ENCODE results near the gene UAP1.

The UAP1 gene

DNA sequence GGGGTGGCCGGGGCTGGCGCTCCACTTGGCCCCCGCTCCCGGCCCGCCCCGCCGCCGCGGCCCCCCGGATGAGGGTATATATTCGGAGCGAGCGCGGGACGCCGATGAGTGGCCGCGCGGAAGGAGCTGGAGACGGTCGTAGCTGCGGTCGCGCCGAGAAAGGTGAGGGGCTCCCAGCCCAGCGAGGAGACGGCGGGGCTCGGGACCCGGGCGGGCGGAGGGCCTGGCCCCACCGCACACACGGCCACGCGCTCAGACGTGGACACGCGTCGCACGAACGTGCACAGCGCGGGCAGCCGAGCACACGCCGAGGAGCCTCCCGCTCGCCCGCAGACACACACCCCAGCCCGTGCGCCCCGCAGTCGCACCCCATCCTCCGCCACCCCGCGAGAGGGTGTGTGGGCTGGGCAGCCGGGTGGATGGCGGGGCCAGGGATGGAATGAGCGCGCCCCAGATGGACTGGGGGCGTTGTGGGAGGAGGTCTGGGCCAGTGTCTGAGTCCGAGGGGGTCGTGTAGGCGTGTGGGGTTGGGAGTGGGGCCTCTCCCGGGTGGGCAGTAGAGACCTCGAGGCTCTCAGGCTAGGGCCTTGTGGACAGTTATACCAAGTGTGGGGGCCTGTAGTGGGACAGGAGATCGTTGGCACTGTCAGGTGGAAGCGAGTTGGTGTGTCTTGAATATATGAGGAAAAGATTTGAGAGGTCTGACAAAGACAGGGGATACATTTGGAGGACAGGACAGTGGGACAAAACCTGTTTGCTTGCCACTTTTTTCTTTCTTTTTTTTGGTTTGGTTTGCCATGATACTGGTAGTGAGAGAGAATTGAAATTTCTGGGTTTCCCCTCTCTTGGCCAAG, at the start of gene UAP1:
Gene UAP1, plus strand, starts transcription at position 107 of the 854 bp plus-strand sequence. CDS start 4,347 bp downstream, outside the sequence.
- no peak for DNase-seq (ENCODE audit: low read depth in 2 of 2)

DNA sequence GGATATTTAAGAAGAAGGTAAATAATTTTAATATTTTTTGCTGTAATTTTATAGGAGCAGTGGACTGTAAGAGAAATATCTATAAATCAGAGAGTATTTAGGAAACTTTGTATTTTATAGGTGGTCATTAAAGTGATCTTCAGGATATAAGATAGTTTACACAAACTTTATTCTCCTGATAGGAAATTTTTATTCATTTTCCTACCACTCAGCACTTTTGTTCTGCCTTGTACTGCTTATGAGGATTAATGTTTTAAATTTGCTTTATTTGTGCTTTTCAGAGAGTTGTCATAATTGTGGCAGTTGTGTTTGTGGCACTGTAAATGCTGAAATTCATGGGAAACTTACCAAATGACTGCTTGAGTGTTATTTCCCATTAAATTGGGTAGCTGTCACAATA, 34.2 kb upstream of the UAP1 start:
- no peak for DNase-seq (ENCODE audit: low read depth in 2 of 2)

DNA sequence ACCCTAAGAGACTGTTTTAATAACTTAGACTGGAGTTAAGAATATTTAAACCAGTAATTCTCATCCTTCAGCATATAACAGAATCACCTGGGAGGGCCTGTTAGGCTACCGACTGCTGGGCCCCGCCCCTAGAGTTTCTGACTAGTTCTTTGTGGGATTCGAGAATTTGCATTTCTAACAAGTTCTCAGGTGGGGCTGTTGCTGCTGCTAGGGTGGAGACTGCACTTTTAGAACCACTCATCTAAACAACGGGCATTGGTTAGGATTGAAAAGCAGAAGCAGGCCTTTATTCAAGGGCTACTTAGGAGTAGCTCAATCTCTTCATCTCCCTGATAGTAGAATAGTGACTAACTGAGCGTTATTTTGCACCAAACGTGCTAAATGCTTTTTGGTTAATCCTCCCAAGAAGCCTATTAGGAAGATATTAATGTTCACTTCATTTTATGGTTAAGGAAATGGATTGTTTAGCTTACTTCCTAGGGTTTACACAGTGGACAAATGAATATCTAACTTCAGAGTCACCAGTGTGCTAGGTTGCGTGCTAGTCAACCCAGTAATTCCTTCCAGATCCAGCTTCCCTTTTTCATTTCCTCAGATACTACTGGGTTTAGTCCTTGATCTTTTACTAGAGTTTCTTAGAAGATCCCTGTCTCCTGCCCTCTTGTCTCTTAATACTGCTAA, 31.1 kb upstream of the UAP1 start:
- DNase-seq (ENCODE audit: low read depth in 2 of 2) = no peak

- no peak for DNase-seq (ENCODE audit: low read depth in 2 of 2)
These were observed 30.6 kb upstream of the UAP1 start for GRCh38 chr1:162530988-162531319.

DNA sequence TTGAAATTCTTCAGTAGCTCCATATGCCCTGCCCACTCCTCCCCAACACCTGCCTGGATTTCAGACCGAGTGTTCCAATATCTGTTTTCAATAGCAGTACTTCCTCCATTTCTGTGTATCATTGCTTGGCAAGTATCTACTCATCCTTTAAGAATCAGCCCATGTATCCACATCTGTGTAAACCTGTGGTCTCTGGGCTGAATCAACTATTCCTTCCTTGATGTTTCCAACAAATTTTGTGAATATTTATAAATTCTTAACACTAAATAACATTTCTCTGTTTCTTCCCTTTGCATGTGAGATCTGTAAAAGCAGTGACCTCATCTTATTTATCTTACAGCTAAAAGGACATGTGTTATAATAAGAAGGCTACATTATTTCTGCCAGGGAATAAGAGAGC, 26.0 kb upstream of the UAP1 start:
- no peak for DNase-seq (ENCODE audit: low read depth in 2 of 2)

GRCh38 chr1:162536511-162536910, 25.0 kb upstream of the UAP1 start:
- DNase-seq (ENCODE audit: low read depth in 2 of 2) = no peak

DNA sequence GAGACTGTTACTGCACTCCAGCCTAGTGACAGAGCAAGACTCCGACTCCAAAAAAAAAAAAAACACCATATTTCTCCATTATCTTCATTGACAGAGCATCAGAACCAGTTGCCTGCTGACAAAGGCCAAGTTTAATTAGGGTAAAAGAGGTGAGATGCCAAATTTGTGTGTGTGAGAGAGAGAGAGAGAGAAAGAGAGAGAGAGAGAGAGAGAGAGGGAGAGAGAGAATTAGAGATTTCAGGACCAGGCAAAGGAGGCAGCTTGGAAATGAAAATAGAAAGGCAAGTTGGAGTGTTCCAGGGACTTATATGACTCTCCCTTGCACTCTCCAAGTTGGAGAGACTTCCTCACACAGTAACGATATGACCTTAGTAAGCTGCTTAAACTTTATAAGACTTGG, 24.3 kb upstream of the UAP1 start:
- DNase-seq (ENCODE audit: low read depth in 2 of 2) = no peak

- no peak for DNase-seq (ENCODE audit: low read depth in 2 of 2)
These were observed 22.6 kb upstream of the UAP1 start for GRCh38 chr1:162538815-162539431.

DNA sequence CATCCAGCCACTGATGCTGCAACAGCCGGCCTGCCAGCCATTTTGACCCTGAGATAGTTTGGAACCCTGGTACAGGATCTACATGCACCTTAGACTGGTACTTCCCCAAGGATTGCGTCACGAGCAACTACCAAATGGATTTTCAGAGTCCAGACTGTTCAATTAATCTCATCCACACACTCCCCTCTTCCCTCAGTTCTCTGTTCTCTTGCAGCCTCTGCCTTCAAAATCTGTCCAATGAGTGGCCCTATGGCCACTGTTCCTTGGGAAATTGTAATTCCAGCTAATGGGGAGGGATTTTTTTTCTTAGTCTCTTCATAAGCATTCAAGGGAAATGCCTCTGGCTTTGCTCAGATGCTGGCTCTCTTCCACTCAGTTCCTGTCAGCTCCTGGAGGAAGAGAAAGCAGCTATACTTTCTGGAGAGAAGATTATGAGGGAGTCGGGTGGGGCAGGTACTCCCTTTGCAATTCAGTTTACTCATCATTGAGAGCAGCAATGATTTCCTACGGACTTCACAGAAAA, 19.8 kb upstream of the UAP1 start:
- DNase-seq (ENCODE audit: low read depth in 2 of 2) = no peak

GRCh38 chr1:162543228-162543627, 18.3 kb upstream of the UAP1 start:
- DNase-seq (ENCODE audit: low read depth in 2 of 2) = no peak

DNA sequence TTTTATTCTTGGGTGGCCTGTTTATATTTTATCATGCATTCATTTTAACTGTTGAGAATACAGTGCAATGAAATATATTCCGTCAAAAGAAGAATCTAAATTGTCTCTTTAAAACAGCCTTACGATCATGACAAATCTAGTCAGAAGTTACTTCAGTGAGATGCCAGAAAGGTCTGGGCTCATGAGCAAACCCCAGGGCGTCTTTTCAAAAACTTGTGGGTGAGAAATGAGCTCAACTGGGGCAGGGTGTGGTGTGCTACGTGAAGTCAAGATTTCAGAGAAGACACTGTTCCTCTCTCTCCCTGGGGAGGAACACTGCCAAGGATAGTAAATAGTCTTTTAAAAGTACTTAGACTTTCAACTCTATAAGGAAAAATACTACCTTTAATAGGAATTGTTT, 13.4 kb upstream of the UAP1 start:
- DNase-seq (ENCODE audit: low read depth in 2 of 2) = no peak

- no peak for DNase-seq (ENCODE audit: low read depth in 2 of 2)
These were observed 12.5 kb upstream of the UAP1 start for GRCh38 chr1:162549001-162549400.

DNA sequence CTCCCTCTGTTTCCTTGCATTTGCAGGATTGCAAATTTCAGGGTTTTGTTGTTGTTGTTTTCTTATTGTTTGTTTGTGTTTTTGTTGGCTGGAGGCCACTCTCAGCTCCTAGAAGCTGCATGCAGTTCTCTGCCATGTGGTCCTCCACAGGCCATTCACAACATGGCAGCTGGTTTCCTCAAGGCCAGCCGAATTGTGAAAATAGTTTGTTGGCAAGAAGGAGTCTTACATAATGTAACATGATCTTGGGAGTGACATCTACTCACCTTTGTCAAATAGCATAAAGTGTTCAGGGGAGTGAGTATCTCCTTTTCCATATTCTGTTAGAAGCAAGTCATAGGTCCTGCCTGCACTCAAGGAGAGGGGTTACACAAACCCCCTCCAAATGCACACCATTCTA, 10.6 kb upstream of the UAP1 start:
- no peak for DNase-seq (ENCODE audit: low read depth in 2 of 2)

GRCh38 chr1:162551969-162552683, 9.4 kb upstream of the UAP1 start:
- no peak for DNase-seq (ENCODE audit: low read depth in 2 of 2)

GRCh38 chr1:162552684-162553252, 8.8 kb upstream of the UAP1 start:
- no peak for DNase-seq (ENCODE audit: low read depth in 2 of 2)

GRCh38 chr1:162554258-162554657, 7.3 kb upstream of the UAP1 start:
- no peak for DNase-seq (ENCODE audit: low read depth in 2 of 2)

GRCh38 chr1:162557536-162557935, 4.0 kb upstream of the UAP1 start:
- no peak for DNase-seq (ENCODE audit: low read depth in 2 of 2)

GRCh38 chr1:162560303-162561036, 1.1 kb upstream of the UAP1 start:
- no peak for DNase-seq (ENCODE audit: low read depth in 2 of 2)

DNA sequence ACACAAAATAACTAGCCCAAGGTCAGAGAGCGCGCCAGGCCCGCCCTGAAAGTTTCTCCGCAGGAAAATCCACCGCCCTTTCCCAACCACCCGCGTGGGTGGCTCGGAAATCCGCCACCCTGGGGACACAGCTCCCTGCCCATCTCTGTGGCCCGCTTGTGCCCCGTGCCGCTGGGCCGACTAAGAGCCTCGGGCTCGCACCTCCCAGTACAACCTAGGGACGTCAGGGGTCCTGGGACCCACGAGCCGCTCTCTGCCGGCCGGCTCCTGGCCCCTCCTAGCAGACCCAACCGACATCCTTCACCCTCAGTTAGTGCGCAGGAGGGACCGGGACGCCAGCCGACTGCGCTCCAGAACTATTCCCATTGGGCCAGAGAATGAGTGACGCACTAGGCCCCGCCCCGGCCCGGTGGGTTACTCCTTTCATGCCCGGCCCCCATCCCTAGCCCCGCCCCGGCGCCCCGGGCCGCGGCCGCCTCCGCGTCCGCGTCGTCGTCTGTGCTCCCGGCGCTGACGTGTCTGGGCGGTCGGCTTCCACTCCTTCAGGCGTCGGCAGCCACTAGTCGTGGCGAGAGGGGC, 396 bp upstream of the UAP1 start:
- peak; percentile 95 to 96 for DNase-seq (ENCODE audit: low read depth in 2 of 2)

- DNase-seq (ENCODE audit: low read depth in 2 of 2) = no peak
These were observed 927 bp downstream of the UAP1 start for GRCh38 chr1:162562470-162562828.

DNA sequence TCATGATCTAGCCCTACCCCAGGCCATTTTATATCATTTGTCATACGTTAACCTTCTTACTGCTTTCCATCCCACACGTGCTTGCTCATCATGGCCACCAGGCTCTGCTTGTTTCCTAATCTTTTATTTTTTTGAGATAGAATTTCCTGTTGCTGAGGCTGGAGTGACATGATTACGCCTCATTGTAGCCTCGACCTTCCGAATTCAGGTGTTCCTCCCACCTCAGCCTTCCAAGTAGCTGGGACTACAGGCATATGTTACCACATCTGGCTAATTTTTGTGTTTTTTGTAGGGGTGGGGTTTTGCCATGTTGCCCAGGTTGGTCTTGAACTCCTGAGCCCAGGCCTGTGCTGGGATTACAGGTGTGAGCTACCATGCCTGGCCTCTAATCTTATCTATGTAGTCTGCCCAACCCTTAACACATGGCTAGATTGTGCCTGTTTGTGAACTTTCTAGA, 3.3 kb downstream of the UAP1 start:
- no peak for DNase-seq (ENCODE audit: low read depth in 2 of 2)

All from stimulated activated CD8-positive, alpha-beta memory T cell treated with anti-CD3 and anti-CD28 coated beads, Interleukin-7, amount 100 ng/mL, for 1 hour (primary cell).